Tibial nerve (tissue), 4 donors: ENCODE results near the gene KLF14.

ENCODE experiments used
- CTCF ChIP-seq, 5 experiments: fragments of 200-600 bp in 3 of 5; fragments of 450-650 bp in 2 of 5; sonication (generic) in 3 of 5; IDR thresholded peaks; one replicate each; pipeline ENCODE4 v1.5.1; 2016 to 2019; ENCODE audit warnings: antibody characterized with exemption in 5 of 5, mild to moderate bottlenecking in 3 of 5, moderate library complexity in 2 of 5
- EP300 ChIP-seq, 2 donors: sonication (generic); formaldehyde crosslinking; IDR thresholded peaks; one replicate each; pipeline ENCODE4 v1.6.1; 2017; ENCODE audit warnings: antibody characterized with exemption in 2 of 2, mild to moderate bottlenecking in 1 of 2
- POLR2A ChIP-seq, 2 donors: fragments of 450-650 bp; IDR thresholded peaks; one replicate each; pipeline ENCODE4 v1.6.1; 2017; ENCODE audit warnings: antibody characterized with exemption in 2 of 2, mild to moderate bottlenecking in 2 of 2, moderate library complexity in 2 of 2

GRCh38 chr7:130734815-130735716 lies 1.1 kb upstream of the KLF14 start:
- TF ChIP-seq CTCF (IDR thresholded peaks at IDR 0.05) (no peak), POLR2A (IDR thresholded peaks at IDR 0.05) (no peak), EP300 (IDR thresholded peaks at IDR 0.05) (no peak)
